Endothelial cell of umbilical vein (primary cell): ENCODE measurements around the gene NACA.

Source experiments
- EZH2 ChIP-seq: IDR thresholded peaks from 2 replicates; pipeline ENCODE4 v1.6.1; 2012; ENCODE audit warnings: borderline replicate concordance, low read depth, mild to moderate bottlenecking, moderate library complexity, low read length, inconsistent platforms; ENCODE audit not compliant: severe bottlenecking
- POLR2AphosphoS5 ChIP-seq: IDR thresholded peaks from 2 replicates; pipeline ENCODE4 v1.6.1; 2012; ENCODE audit warnings: low read depth, mild to moderate bottlenecking, control low read depth, low read length, moderate library complexity; ENCODE audit not compliant: insufficient read depth
- TF ChIP-seq, protein P1 (sequence below), 2 donors: IDR thresholded peaks; 1 replicate in 1 of 2; 2 replicates in 1 of 2; pipeline ENCODE4 v1.5.1; 2011; ENCODE audit warnings: low read length in 2 of 2, mild to moderate bottlenecking in 2 of 2, moderate library complexity in 2 of 2, control low read depth in 1 of 2, inconsistent platforms in 1 of 2, low read depth in 1 of 2; ENCODE audit not compliant: insufficient read depth in 1 of 2; ENCODE audit errors: extremely low read depth in 1 of 2

DNA sequence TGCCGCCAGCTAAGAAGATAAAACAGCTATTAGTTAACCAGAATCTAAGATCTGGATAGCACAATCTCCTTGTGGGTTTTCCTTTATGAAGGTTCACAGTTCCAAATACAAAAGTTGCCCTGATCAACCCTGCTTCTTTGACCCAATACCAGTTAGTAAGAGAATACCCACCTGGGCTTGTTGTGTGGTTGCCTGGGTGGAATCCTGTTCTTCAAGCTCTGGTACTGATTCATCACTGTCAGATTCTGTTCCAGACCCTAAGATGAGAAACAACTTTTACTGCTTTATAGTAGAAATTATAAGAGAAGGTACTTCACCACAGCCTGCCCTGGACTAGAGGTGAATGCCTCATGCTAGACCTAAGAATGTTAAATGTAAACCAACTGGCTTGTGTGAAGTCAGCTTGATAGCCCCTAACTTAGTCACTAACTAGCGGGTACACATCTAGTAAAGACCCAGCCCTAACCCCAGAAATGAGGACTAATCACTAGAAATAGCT is 10.6 kb downstream of the NACA start:
- TF ChIP-seq, protein P1, sequence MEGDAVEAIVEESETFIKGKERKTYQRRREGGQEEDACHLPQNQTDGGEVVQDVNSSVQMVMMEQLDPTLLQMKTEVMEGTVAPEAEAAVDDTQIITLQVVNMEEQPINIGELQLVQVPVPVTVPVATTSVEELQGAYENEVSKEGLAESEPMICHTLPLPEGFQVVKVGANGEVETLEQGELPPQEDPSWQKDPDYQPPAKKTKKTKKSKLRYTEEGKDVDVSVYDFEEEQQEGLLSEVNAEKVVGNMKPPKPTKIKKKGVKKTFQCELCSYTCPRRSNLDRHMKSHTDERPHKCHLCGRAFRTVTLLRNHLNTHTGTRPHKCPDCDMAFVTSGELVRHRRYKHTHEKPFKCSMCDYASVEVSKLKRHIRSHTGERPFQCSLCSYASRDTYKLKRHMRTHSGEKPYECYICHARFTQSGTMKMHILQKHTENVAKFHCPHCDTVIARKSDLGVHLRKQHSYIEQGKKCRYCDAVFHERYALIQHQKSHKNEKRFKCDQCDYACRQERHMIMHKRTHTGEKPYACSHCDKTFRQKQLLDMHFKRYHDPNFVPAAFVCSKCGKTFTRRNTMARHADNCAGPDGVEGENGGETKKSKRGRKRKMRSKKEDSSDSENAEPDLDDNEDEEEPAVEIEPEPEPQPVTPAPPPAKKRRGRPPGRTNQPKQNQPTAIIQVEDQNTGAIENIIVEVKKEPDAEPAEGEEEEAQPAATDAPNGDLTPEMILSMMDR (IDR thresholded peaks at IDR 0.05; ENCODE audit: extremely low read depth in 1 of 2, insufficient read depth in 1 of 2, low read depth in 1 of 2, low read length in 2 of 2) = no peak
- TF ChIP-seq EZH2 (no peak), POLR2AphosphoS5 (no peak)
